Measurements from ENCODE around the gene CCR9. TPM values are rescaled to one million over a fixed set of nuclear protein-coding genes. Genes with fewer than 3 reads are reported as not detected.

The CCR9 gene
- total and polyA plus RNA-seq, 2 donors: 133 to 214 TPM

DNA sequence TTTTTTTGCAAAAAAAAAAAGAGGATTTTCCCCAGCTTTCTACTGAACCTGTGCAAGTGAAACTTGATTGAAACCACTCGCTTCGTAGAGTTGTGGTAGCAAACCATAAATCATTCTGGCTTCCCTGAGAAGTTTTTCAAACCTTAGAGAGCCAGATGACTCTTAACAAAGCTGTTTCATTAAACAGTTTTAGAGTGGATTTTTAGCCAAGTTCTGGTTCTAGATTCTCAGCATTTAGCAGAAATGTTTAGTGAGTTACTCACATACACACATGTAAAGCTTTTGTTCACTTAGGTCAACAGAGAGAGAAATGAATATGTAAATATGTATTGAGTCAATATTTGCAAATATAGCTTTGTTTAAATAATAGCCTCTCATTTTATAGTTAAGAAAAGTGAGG is 18.1 kb upstream of the CCR9 start:
- Histone ChIP-seq H3K4me3 (ENCODE audit: low read length in 2 of 2) (no peak overlapping the region), H3K4me1 (ENCODE audit: control insufficient read depth in 2 of 2, insufficient read depth in 2 of 2, low read length in 2 of 2) (peaks cover 60 to 86% of the 10 kb centered on the region in 2 donors), H3K36me3 (ENCODE audit: control insufficient read depth in 2 of 2, insufficient read depth in 2 of 2, low read length in 1 of 2) (peaks cover 2 to 5% of the 10 kb centered on the region in 2 donors), H3K27me3 (ENCODE audit: control insufficient read depth in 2 of 2, insufficient read depth in 1 of 2, low read length in 1 of 2) (no peaks in the 10 kb centered on the region), H3K9me3 (ENCODE audit: control insufficient read depth in 2 of 2, insufficient read depth in 1 of 2, low read length in 1 of 2) (peaks cover 2 to 4% of the 10 kb centered on the region in 2 donors), H3K27ac (ENCODE audit: low read depth in 1 of 2, low read length in 1 of 2) (peak overlapping the region in 1 of 2 donors; percentile 91)
- DNase-seq (ENCODE audit: low read depth in 6 of 9, low spot score in 9 of 9): peak in 1 of 9 donors; percentile 54
- 33% methylated on average over 2 of the region's 2 CpGs for WGBS

DNA sequence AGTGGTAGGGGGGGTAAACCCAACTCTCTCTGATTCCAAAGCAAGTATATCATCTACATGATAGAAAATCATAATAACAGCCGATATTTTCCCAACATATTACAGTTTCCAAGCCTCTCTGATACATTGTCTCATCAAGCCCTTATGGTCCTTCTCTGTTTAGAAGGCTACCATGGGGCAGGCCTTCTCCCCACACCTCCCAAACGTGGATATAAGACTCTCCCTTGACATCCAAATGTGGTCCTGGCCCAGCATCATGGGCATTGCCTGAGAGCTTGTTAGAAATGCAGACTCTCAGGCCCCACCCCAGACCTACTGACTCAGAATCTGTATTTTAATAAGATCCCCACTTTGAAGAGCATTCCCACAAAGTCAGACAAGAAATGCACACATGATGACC is 17.7 kb upstream of the CCR9 start:
- H3K4me1 ChIP-seq (ENCODE audit: control insufficient read depth in 2 of 2, insufficient read depth in 2 of 2, low read length in 2 of 2): peaks cover 59 to 84% of the 10 kb centered on the region in 2 donors
- WGBS: 87% methylated on average over 2 of the region's 2 CpGs
- no peak for DNase-seq (ENCODE audit: low read depth in 6 of 9, low spot score in 9 of 9)

DNA sequence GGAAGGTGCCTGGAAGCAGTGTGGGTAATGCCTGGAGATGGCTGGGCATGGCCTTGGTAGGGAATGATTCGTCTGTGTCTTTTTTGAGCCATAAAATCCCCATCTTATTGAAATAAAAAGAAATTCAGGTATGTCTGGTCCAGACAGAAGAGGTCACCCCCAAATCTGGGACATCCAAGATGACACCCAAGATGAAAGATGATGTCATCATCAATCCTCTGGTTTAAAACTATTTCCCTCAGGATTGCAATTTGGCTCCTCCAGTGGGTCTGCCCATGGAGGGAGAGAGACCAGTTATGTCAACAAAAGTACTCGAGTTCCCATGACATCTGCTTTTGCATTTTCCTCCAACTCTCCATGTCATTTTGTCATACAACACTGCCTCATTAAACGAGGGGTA is 16.7 kb upstream of the CCR9 start:
- peaks cover 0 to 4% of the 10 kb centered on the region in 2 donors for H3K36me3 ChIP-seq (ENCODE audit: control insufficient read depth in 2 of 2, insufficient read depth in 2 of 2, low read length in 1 of 2)
- 36% methylated on average over 3 of the region's 3 CpGs for WGBS
- DNase-seq (ENCODE audit: low read depth in 6 of 9, low spot score in 9 of 9): no peak
- H3K9me3 ChIP-seq (ENCODE audit: control insufficient read depth in 2 of 2, insufficient read depth in 1 of 2, low read length in 1 of 2): no peaks in the 10 kb centered on the region
- peaks cover 67 to 90% of the 10 kb centered on the region in 2 donors for H3K4me1 ChIP-seq (ENCODE audit: control insufficient read depth in 2 of 2, insufficient read depth in 2 of 2, low read length in 2 of 2)
- H3K4me3 ChIP-seq (ENCODE audit: low read length in 2 of 2): peak overlapping the region in 1 of 2 donors; percentile 27
- peak overlapping the region; percentile 81 to 91 for H3K27ac ChIP-seq (ENCODE audit: low read depth in 1 of 2, low read length in 1 of 2)
- H3K27me3 ChIP-seq (ENCODE audit: control insufficient read depth in 2 of 2, insufficient read depth in 1 of 2, low read length in 1 of 2): no peaks in the 10 kb centered on the region

More for the DNA sequence above, 17.7 kb upstream of the CCR9 start:
- no peaks in the 10 kb centered on the region for H3K27me3 ChIP-seq (ENCODE audit: control insufficient read depth in 2 of 2, insufficient read depth in 1 of 2, low read length in 1 of 2)
- no peak overlapping the region for H3K4me3 ChIP-seq (ENCODE audit: low read length in 2 of 2)
- peaks cover 0 to under 1% of the 10 kb centered on the region in 2 donors for H3K36me3 ChIP-seq (ENCODE audit: control insufficient read depth in 2 of 2, insufficient read depth in 2 of 2, low read length in 1 of 2)
- peak overlapping the region; percentile 72 to 91 for H3K27ac ChIP-seq (ENCODE audit: low read depth in 1 of 2, low read length in 1 of 2)
- H3K9me3 ChIP-seq (ENCODE audit: control insufficient read depth in 2 of 2, insufficient read depth in 1 of 2, low read length in 1 of 2): peaks cover 0 to 2% of the 10 kb centered on the region in 2 donors

DNA sequence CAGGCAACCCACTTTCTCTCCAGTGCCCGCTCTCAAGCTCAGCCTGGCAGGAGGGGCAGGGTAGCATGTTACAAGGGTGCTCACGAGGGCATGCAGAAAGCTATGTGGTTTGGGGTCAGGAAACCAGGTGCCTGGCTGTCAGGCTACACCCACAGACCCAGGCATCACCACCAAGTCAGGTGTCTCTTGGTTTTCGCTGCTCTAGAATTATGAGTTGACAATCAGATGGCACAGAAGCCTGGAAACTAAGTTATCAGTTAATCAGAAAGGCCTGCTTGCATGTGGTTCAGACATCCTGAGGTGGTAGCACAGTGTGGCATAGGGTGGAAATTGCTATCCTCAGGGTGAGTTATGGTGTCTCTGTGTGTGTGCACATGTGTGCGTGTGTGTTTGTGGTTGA is 16.2 kb upstream of the CCR9 start:
- H3K4me1 ChIP-seq (ENCODE audit: control insufficient read depth in 2 of 2, insufficient read depth in 2 of 2, low read length in 2 of 2): peaks cover 68 to 90% of the 10 kb centered on the region in 2 donors
- no peaks in the 10 kb centered on the region for H3K9me3 ChIP-seq (ENCODE audit: control insufficient read depth in 2 of 2, insufficient read depth in 1 of 2, low read length in 1 of 2)
- H3K36me3 ChIP-seq (ENCODE audit: control insufficient read depth in 2 of 2, insufficient read depth in 2 of 2, low read length in 1 of 2): peaks cover 0 to 4% of the 10 kb centered on the region in 2 donors
- DNase-seq (ENCODE audit: low read depth in 6 of 9, low spot score in 9 of 9): peak in 8 of 9 donors; percentile 91 to 99 (median 96)
- 6% methylated on average over 4 of the region's 4 CpGs for WGBS
- H3K27ac ChIP-seq (ENCODE audit: low read depth in 1 of 2, low read length in 1 of 2): peak overlapping the region; percentile 81 to 91
- no peaks in the 10 kb centered on the region for H3K27me3 ChIP-seq (ENCODE audit: control insufficient read depth in 2 of 2, insufficient read depth in 1 of 2, low read length in 1 of 2)
- peak overlapping the region in 1 of 2 donors; percentile 27 for H3K4me3 ChIP-seq (ENCODE audit: low read length in 2 of 2)

DNA sequence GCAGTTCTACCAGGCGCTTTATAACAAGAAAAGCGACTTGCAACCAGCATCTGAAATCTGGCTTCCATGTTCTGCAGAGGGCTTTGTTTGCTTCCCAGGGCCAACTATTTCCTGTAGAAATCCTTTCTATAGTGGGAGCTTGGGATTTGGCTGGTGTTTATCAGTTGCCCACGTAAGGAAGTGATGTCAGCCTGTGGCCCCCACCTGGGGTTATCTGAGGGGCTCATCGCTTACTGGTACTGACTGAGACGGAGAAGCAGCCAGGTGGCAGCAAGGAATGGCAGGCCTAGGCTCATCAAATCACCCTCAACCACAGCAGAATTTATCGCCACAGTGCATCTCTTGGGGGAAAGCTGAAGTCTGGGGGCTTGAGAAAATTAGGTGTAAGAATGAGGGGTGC is 14.6 kb upstream of the CCR9 start:
- peak in 7 of 9 donors; percentile 76 to 94 (median 89) for DNase-seq (ENCODE audit: low read depth in 6 of 9, low spot score in 9 of 9)
- no peaks in the 10 kb centered on the region for H3K27me3 ChIP-seq (ENCODE audit: control insufficient read depth in 2 of 2, insufficient read depth in 1 of 2, low read length in 1 of 2)
- H3K27ac ChIP-seq (ENCODE audit: low read depth in 1 of 2, low read length in 1 of 2): peak overlapping the region; percentile 91 to 98
- WGBS: 6% methylated on average over 6 of the region's 6 CpGs
- H3K36me3 ChIP-seq (ENCODE audit: control insufficient read depth in 2 of 2, insufficient read depth in 2 of 2, low read length in 1 of 2): peaks cover 0 to 4% of the 10 kb centered on the region in 2 donors
- no peaks in the 10 kb centered on the region for H3K9me3 ChIP-seq (ENCODE audit: control insufficient read depth in 2 of 2, insufficient read depth in 1 of 2, low read length in 1 of 2)
- H3K4me3 ChIP-seq (ENCODE audit: low read length in 2 of 2): peak overlapping the region; percentile 23 to 44
- H3K4me1 ChIP-seq (ENCODE audit: control insufficient read depth in 2 of 2, insufficient read depth in 2 of 2, low read length in 2 of 2): peaks cover 70 to 91% of the 10 kb centered on the region in 2 donors

DNA sequence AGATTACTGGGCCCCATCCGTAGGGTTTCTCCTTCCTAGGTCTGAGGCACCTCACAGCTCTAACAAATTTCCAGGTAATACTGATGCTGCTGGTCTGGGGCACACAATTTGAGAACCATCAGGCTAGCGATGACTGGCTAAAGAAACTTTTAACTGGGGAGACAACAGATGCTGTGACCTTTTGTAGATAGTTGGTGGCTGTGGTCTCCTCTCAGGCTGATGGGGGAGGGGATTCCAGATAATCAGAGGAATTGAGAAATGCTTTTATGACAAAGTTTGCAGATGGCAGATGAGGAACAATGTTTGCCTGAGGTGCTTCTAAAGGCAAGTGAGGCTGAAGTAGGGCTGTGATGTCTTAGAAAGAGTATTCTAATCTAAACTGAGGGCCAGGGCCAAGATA is 13.8 kb upstream of the CCR9 start:
- peaks cover 0 to 4% of the 10 kb centered on the region in 2 donors for H3K36me3 ChIP-seq (ENCODE audit: control insufficient read depth in 2 of 2, insufficient read depth in 2 of 2, low read length in 1 of 2)
- peaks cover 68 to 91% of the 10 kb centered on the region in 2 donors for H3K4me1 ChIP-seq (ENCODE audit: control insufficient read depth in 2 of 2, insufficient read depth in 2 of 2, low read length in 2 of 2)
- WGBS: 20% methylated on average over 2 of the region's 2 CpGs
- peak in 2 of 9 donors; percentile 48 to 74 for DNase-seq (ENCODE audit: low read depth in 6 of 9, low spot score in 9 of 9)
- no peaks in the 10 kb centered on the region for H3K9me3 ChIP-seq (ENCODE audit: control insufficient read depth in 2 of 2, insufficient read depth in 1 of 2, low read length in 1 of 2)
- H3K4me3 ChIP-seq (ENCODE audit: low read length in 2 of 2): peak overlapping the region; percentile 23 to 44
- no peaks in the 10 kb centered on the region for H3K27me3 ChIP-seq (ENCODE audit: control insufficient read depth in 2 of 2, insufficient read depth in 1 of 2, low read length in 1 of 2)
- peak overlapping the region; percentile 91 to 98 for H3K27ac ChIP-seq (ENCODE audit: low read depth in 1 of 2, low read length in 1 of 2)

DNA sequence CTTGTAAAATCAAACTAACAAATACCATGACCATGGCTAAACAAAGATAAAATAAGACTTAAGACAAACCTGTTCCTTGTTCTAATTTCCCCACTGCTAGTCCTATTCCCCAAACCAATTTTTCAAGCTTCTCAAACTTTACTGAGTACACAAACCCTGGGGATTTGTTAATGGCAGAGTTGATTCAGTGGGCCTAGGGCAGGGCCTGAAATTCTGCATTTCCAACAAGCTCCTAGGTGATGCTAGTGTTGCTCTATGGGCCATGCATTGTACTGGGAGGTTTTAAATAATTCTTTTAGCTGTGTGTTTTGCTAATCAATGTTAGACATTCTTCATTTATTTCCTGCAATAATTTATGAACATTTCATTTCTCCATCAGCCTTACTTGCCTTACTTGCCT is 13.3 kb upstream of the CCR9 start:
- H3K9me3 ChIP-seq (ENCODE audit: control insufficient read depth in 2 of 2, insufficient read depth in 1 of 2, low read length in 1 of 2): no peaks in the 10 kb centered on the region
- H3K27me3 ChIP-seq (ENCODE audit: control insufficient read depth in 2 of 2, insufficient read depth in 1 of 2, low read length in 1 of 2): no peaks in the 10 kb centered on the region
- no peak for DNase-seq (ENCODE audit: low read depth in 6 of 9, low spot score in 9 of 9)
- peak overlapping the region; percentile 91 to 93 for H3K27ac ChIP-seq (ENCODE audit: low read depth in 1 of 2, low read length in 1 of 2)
- H3K4me1 ChIP-seq (ENCODE audit: control insufficient read depth in 2 of 2, insufficient read depth in 2 of 2, low read length in 2 of 2): peaks cover 66 to 92% of the 10 kb centered on the region in 2 donors
- H3K36me3 ChIP-seq (ENCODE audit: control insufficient read depth in 2 of 2, insufficient read depth in 2 of 2, low read length in 1 of 2): peaks cover 0 to 4% of the 10 kb centered on the region in 2 donors
- H3K4me3 ChIP-seq (ENCODE audit: low read length in 2 of 2): peak overlapping the region in 1 of 2 donors; percentile 27

DNA sequence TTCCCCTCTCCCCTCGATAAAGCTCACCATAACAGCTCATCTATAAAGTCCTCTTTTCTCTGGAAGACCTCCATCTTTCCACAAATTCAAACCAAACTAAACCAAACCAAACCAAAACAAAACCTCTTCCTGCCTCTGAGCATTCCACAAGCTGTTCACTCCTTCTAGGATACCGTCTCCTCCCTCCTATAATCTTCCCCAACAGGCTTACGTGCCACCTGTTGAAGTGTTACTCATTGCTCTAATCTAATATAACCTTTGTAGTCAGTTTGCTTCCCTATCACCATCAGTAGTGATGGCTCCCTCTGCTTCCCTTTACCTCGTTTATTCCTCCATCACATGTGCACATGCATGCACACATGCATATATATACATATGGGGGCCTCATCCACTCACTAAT is 12.7 kb upstream of the CCR9 start:
- Histone ChIP-seq H3K9me3 (ENCODE audit: control insufficient read depth in 2 of 2, insufficient read depth in 1 of 2, low read length in 1 of 2) (no peaks in the 10 kb centered on the region), H3K27ac (ENCODE audit: low read depth in 1 of 2, low read length in 1 of 2) (peak overlapping the region; percentile 79 to 91)
- 83% methylated on average over 4 of the region's 4 CpGs for WGBS

DNA sequence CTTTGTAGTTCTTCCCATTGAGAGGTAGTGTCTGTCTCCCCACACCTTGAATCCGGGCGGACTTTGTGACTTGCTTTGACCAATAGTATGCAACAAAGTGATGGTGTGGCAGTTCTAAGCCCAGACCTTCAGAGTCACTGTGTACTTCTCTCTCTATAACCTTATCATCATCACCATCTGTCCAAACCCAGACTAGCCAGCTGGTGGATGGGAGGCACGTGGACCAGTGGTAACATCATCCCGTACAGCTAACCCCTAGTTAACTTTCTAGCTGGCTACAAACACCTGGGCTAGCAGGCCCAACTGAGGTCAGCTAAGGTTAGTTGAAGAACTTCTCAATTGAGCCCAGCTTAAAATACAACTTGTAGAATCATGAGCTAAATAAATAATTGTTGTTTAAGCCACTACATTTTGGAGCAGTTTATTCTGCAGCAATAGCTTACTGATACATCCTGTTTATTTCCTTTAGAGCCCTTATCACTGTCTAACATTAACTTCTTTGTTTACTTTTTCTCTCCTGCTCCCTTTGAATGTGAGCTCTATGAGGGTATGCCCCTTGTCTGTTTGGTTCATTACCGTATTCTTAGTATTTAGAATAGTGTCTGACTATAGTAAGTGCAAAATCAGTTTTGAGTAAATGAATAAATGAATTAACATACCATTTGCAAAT is 11.5 kb upstream of the CCR9 start:
- H3K9me3 ChIP-seq (ENCODE audit: control insufficient read depth in 2 of 2, insufficient read depth in 1 of 2, low read length in 1 of 2): no peaks in the 10 kb centered on the region
- no peak overlapping the region for H3K4me3 ChIP-seq (ENCODE audit: low read length in 2 of 2)
- peak overlapping the region; percentile 78 to 91 for H3K27ac ChIP-seq (ENCODE audit: low read depth in 1 of 2, low read length in 1 of 2)
- H3K4me1 ChIP-seq (ENCODE audit: control insufficient read depth in 2 of 2, insufficient read depth in 2 of 2, low read length in 2 of 2): peaks cover 62 to 92% of the 10 kb centered on the region in 2 donors
- no peaks in the 10 kb centered on the region for H3K27me3 ChIP-seq (ENCODE audit: control insufficient read depth in 2 of 2, insufficient read depth in 1 of 2, low read length in 1 of 2)
- no peak for DNase-seq (ENCODE audit: low read depth in 6 of 9, low spot score in 9 of 9)
- peaks cover 0 to 4% of the 10 kb centered on the region in 2 donors for H3K36me3 ChIP-seq (ENCODE audit: control insufficient read depth in 2 of 2, insufficient read depth in 2 of 2, low read length in 1 of 2)
- WGBS: 56% methylated on average over 5 of the region's 5 CpGs

More for the DNA sequence above, 12.7 kb upstream of the CCR9 start:
- Histone ChIP-seq H3K4me1 (ENCODE audit: control insufficient read depth in 2 of 2, insufficient read depth in 2 of 2, low read length in 2 of 2) (peaks cover 65 to 92% of the 10 kb centered on the region in 2 donors), H3K27me3 (ENCODE audit: control insufficient read depth in 2 of 2, insufficient read depth in 1 of 2, low read length in 1 of 2) (no peaks in the 10 kb centered on the region), H3K36me3 (ENCODE audit: control insufficient read depth in 2 of 2, insufficient read depth in 2 of 2, low read length in 1 of 2) (peaks cover 0 to 4% of the 10 kb centered on the region in 2 donors), H3K4me3 (ENCODE audit: low read length in 2 of 2) (no peak overlapping the region)
- DNase-seq (ENCODE audit: low read depth in 6 of 9, low spot score in 9 of 9): no peak
